Esophagus squamous epithelium (tissue), 5 donors: ENCODE data around the gene DNAH11. TPM values are rescaled to one million over a fixed set of nuclear protein-coding genes. Genes with fewer than 3 reads are reported as not detected.

Experiments used
- DNase-seq: peaks from one replicate; lab custom pipeline; 2025; lab: John Stamatoyannopoulos, UW
- H3K27ac ChIP-seq, 4 donors: fragments of 200-600 bp; sonication (generic); one replicate each; pipeline ENCODE4 v1.5.1; 2016 to 2019; ENCODE audit warnings: mild to moderate bottlenecking in 1 of 4
- H3K27me3 ChIP-seq, 4 donors: fragments of 200-600 bp; sonication (generic); 1 replicate in 3 of 4; 2 replicates in 1 of 4; pipeline versions ENCODE4 v1.5.1 to v1.6.0; 2017 to 2021; ENCODE audit warnings: antibody characterized with exemption in 1 of 4
- H3K36me3 ChIP-seq, 3 donors: fragments of 200-600 bp; sonication (generic); one replicate each; pipeline ENCODE4 v1.5.1; 2016 to 2019
- H3K4me1 ChIP-seq, 3 donors: fragments of 200-600 bp; sonication (generic); one replicate each; pipeline ENCODE4 v1.5.1; 2017 to 2019
- H3K4me3 ChIP-seq, 4 donors: fragments of 200-600 bp; sonication (generic); 1 replicate in 3 of 4; 2 replicates in 1 of 4; pipeline ENCODE4 v1.5.1; 2016 to 2019; ENCODE audit warnings: mild to moderate bottlenecking in 2 of 4, moderate library complexity in 1 of 4
- H3K9me3 ChIP-seq, 3 donors: fragments of 200-600 bp; sonication (generic); one replicate each; pipeline ENCODE4 v1.5.1; 2016 to 2019
- CTCF ChIP-seq, 6 experiments: fragments of 450-650 bp in 4 of 6; fragments of 200-600 bp in 2 of 6; sonication (generic) in 2 of 6; IDR thresholded peaks; one replicate each; pipeline ENCODE4 v1.5.1; 2016 to 2019; ENCODE audit warnings: antibody characterized with exemption in 6 of 6, mild to moderate bottlenecking in 4 of 6, moderate library complexity in 4 of 6
- POLR2A ChIP-seq, 4 donors: fragments of 450-650 bp; IDR thresholded peaks; one replicate each; pipeline ENCODE4 v1.6.1; 2017; ENCODE audit warnings: antibody characterized with exemption in 4 of 4, mild to moderate bottlenecking in 4 of 4, moderate library complexity in 3 of 4
- WGBS, 2 donors: methylation state at CpG; one replicate each; pipeline ENCODE4 v1.1.5; 2018; 5-methylcytosine and 5-hydroxymethylcytosine counted together
- intact Hi-C: fragments of 100-400 bp; cut with DNase I; formaldehyde crosslinking; loops from one replicate; pipeline ENCODE4 v1.15.0; 2022
- total RNA-seq, 4 donors: library from RNA; depleted of rRNA; stranded (reverse); fragments of >200 nt; gene quantifications; one replicate each; pipeline ENCODE4 v1.1.0, GENCODE V29; 2016
- donor health status: DM: yes; HTN: yes; CAD: no.

Gene DNAH11
- total RNA-seq, 4 donors from 2014 or later = 0.35 to 7.4 (median 0.74) TPM

GRCh38 chr7:21639206-21639868 is 96.5 kb downstream of the DNAH11 start:
- Histone ChIP-seq H3K27ac (no peak overlapping the region), H3K4me3 (no peak overlapping the region), H3K27me3 (no peaks in the 10 kb centered on the region), H3K4me1 (no peaks in the 10 kb centered on the region), H3K36me3 (no peaks in the 10 kb centered on the region), H3K9me3 (no peaks in the 10 kb centered on the region)
- intact Hi-C loops = no loop called here
- TF ChIP-seq POLR2A (IDR thresholded peaks at IDR 0.05) (no peak), CTCF (IDR thresholded peaks at IDR 0.05) (no peak)
- DNase-seq = no peak
- 69% methylated on average over 3 of the region's 3 CpGs for WGBS, 2 donors

GRCh38 chr7:21640105-21640504 is 97.3 kb downstream of the DNAH11 start:
- 72 to 74% methylated on average over 2 of the region's 2 CpGs for WGBS, 2 donors
- Histone ChIP-seq H3K9me3 (no peaks in the 10 kb centered on the region), H3K27ac (no peak overlapping the region), H3K36me3 (no peaks in the 10 kb centered on the region), H3K4me1 (no peaks in the 10 kb centered on the region), H3K27me3 (no peaks in the 10 kb centered on the region), H3K4me3 (no peak overlapping the region)
- intact Hi-C loops = no loop called here
- TF ChIP-seq CTCF (IDR thresholded peaks at IDR 0.05) = no peak
- no peak for TF ChIP-seq POLR2A (IDR thresholded peaks at IDR 0.05)
- no peak for DNase-seq

GRCh38 chr7:21641546-21641945 is 98.7 kb downstream of the DNAH11 start:
- no peaks in the 10 kb centered on the region for H3K36me3 ChIP-seq
- no peaks in the 10 kb centered on the region for H3K4me1 ChIP-seq
- H3K27ac ChIP-seq = no peak overlapping the region
- H3K9me3 ChIP-seq = no peaks in the 10 kb centered on the region
- WGBS, 2 donors = 74 to 82% methylated on average over 4 of the region's 4 CpGs
- intact Hi-C loops = no loop called here
- no peak overlapping the region for H3K4me3 ChIP-seq
- no peak for TF ChIP-seq POLR2A (IDR thresholded peaks at IDR 0.05)
- TF ChIP-seq CTCF (IDR thresholded peaks at IDR 0.05) = no peak
- H3K27me3 ChIP-seq = no peaks in the 10 kb centered on the region
- no peak for DNase-seq

GRCh38 chr7:21642422-21642821 is 99.6 kb downstream of the DNAH11 start:
- H3K9me3 ChIP-seq = no peaks in the 10 kb centered on the region
- H3K4me3 ChIP-seq = no peak overlapping the region
- no peaks in the 10 kb centered on the region for H3K4me1 ChIP-seq
- DNase-seq = no peak
- H3K27me3 ChIP-seq = no peaks in the 10 kb centered on the region
- TF ChIP-seq CTCF (IDR thresholded peaks at IDR 0.05) = no peak
- no peak for TF ChIP-seq POLR2A (IDR thresholded peaks at IDR 0.05)
- intact Hi-C loops = no loop called here
- H3K27ac ChIP-seq = no peak overlapping the region
- WGBS, 2 donors = 38 to 42% methylated on average over 4 of the region's 4 CpGs
- H3K36me3 ChIP-seq = no peaks in the 10 kb centered on the region

- 26 to 32% methylated on average over 1 of the region's 1 CpG for WGBS, 2 donors
- Histone ChIP-seq H3K36me3 (no peaks in the 10 kb centered on the region), H3K27ac (no peak overlapping the region), H3K27me3 (no peaks in the 10 kb centered on the region), H3K4me3 (no peak overlapping the region), H3K4me1 (no peaks in the 10 kb centered on the region), H3K9me3 (no peaks in the 10 kb centered on the region)
- intact Hi-C loops = no loop called here
- TF ChIP-seq POLR2A (IDR thresholded peaks at IDR 0.05) (no peak), CTCF (IDR thresholded peaks at IDR 0.05) (no peak)
- no peak for DNase-seq
Observed at GRCh38 chr7:21651697-21652096, 108.9 kb downstream of the DNAH11 start.
